SU-DHL-6 (cell line): ENCODE results near the gene RXFP3.

Experiments used
- EZH2phosphoT487 ChIP-seq: fragments of 200-600 bp; sonication (generic), shearing (Covaris generic); conservative IDR thresholded peaks from 2 replicates; pipeline ENCODE4 v1.6.1; 2018; ENCODE audit warnings: mild to moderate bottlenecking, antibody characterized with exemption, low read length, moderate library complexity, mixed read lengths
- TF ChIP-seq, protein P1 (sequence below): fragments of 200-600 bp; sonication (generic); IDR thresholded peaks from one replicate; pipeline ENCODE4 v1.5.1; 2017; ENCODE audit warnings: antibody characterized with exemption, mild to moderate bottlenecking, low read length, moderate library complexity; ENCODE audit not compliant: insufficient read depth, poor library complexity, severe bottlenecking

DNA sequence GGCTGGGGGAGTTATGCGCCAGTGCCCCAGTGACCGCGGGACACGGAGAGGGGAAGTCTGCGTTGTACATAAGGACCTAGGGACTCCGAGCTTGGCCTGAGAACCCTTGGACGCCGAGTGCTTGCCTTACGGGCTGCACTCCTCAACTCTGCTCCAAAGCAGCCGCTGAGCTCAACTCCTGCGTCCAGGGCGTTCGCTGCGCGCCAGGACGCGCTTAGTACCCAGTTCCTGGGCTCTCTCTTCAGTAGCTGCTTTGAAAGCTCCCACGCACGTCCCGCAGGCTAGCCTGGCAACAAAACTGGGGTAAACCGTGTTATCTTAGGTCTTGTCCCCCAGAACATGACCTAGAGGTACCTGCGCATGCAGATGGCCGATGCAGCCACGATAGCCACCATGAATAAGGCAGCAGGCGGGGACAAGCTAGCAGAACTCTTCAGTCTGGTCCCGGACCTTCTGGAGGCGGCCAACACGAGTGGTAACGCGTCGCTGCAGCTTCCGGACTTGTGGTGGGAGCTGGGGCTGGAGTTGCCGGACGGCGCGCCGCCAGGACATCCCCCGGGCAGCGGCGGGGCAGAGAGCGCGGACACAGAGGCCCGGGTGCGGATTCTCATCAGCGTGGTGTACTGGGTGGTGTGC lies at the start of gene RXFP3:
- TF ChIP-seq, protein P1, sequence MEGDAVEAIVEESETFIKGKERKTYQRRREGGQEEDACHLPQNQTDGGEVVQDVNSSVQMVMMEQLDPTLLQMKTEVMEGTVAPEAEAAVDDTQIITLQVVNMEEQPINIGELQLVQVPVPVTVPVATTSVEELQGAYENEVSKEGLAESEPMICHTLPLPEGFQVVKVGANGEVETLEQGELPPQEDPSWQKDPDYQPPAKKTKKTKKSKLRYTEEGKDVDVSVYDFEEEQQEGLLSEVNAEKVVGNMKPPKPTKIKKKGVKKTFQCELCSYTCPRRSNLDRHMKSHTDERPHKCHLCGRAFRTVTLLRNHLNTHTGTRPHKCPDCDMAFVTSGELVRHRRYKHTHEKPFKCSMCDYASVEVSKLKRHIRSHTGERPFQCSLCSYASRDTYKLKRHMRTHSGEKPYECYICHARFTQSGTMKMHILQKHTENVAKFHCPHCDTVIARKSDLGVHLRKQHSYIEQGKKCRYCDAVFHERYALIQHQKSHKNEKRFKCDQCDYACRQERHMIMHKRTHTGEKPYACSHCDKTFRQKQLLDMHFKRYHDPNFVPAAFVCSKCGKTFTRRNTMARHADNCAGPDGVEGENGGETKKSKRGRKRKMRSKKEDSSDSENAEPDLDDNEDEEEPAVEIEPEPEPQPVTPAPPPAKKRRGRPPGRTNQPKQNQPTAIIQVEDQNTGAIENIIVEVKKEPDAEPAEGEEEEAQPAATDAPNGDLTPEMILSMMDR, result no peak
- no peak for TF ChIP-seq EZH2phosphoT487
